Parathyroid adenoma (tissue), 2 donors: ENCODE measurements around the gene WASF3.

Source experiments
- H2AFZ ChIP-seq: fragments of 300-600 bp; sonication (generic); one replicate; pipeline ENCODE4 v1.7.0; 2017; ENCODE audit warnings: antibody characterized with exemption, mild to moderate bottlenecking
- H3K27ac ChIP-seq: fragments of 300-600 bp; sonication (generic); one replicate; pipeline ENCODE4 v1.7.0; 2017
- H3K27me3 ChIP-seq: fragments of 300-600 bp; sonication (generic); one replicate; pipeline ENCODE4 v1.7.0; 2017; ENCODE audit warnings: low read length; ENCODE audit not compliant: control insufficient read depth, insufficient read depth
- H3K36me3 ChIP-seq: fragments of 300-600 bp; sonication (generic); one replicate; pipeline ENCODE4 v1.7.0; 2017; ENCODE audit warnings: low read length; ENCODE audit not compliant: control insufficient read depth, insufficient read depth
- H3K4me1 ChIP-seq: fragments of 300-600 bp; sonication (generic); one replicate; pipeline ENCODE4 v1.7.0; 2017; ENCODE audit warnings: control low read depth
- H3K4me2 ChIP-seq: fragments of 300-600 bp; sonication (generic); one replicate; pipeline ENCODE4 v1.7.0; 2017; ENCODE audit warnings: low read length
- H3K4me3 ChIP-seq: fragments of 300-600 bp; sonication (generic); one replicate; pipeline ENCODE4 v1.7.0; 2017; ENCODE audit warnings: low read depth, low read length
- H3K79me2 ChIP-seq: fragments of 300-600 bp; sonication (generic); one replicate; pipeline ENCODE4 v1.7.0; 2017; ENCODE audit warnings: control low read depth
- H3K9ac ChIP-seq: fragments of 300-600 bp; sonication (generic); one replicate; pipeline ENCODE4 v1.7.0; 2017; ENCODE audit warnings: mild to moderate bottlenecking
- H3K9me3 ChIP-seq: fragments of 300-600 bp; sonication (generic); one replicate; pipeline ENCODE4 v1.7.0; 2017; ENCODE audit warnings: low read length; ENCODE audit not compliant: control insufficient read depth
- TF ChIP-seq, protein P1 (sequence below): fragments of 300-600 bp; sonication (generic); IDR thresholded peaks from one replicate; pipeline ENCODE4 v1.7.0; 2017; ENCODE audit warnings: antibody characterized with exemption, mild to moderate bottlenecking
- donor health status: primary hyperparathyroidism.

Gene WASF3

DNA sequence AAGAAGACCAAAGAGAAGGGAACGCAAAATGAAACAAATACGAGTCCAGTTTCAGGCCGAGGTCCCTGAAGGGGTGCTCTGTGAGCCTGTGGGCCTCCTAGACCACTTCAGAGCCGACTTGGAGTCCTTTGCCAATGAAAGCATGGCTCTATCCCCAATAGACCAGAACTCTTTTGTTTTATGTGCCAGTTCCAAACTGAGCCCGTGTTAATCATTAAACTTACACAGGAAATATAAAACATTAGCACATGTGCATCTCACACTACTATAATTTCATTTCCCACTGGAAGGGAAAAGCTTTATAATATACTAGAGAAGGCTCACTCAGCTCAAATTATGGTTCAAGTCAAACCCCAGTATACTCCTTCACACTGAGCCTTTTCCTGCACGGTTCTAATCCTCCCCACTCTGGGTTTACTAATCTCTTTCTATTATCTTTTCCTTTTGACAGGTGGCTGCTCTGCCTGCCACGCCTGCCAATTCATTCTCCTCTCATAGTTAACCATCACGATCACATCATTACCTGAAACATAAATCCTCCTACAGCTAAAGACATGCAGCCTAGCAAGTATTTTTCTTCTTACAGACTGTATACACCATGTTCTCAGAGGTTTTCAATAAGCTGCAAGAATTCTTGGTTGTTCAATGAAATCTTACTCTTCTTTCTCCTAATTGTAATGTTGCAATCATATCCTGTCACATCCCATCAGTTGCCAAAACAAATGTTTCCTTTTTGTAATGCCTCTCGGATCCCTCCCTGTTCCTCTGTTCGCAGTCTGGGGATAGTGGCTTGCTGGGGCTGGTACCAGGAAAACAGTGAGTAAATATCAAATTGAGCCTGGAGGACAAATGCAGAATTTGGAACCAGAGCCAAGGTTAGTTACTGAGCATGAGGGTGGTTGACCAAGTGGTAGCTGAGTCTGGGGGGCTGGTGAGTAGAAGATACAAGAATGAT lies 18.8 kb upstream of the WASF3 start:
- no peaks in the 10 kb centered on the region for H3K4me1 ChIP-seq
- H3K27me3 ChIP-seq = no peaks in the 10 kb centered on the region
- no peak overlapping the region for H2AFZ ChIP-seq
- H3K4me3 ChIP-seq = no peak overlapping the region
- H3K9me3 ChIP-seq = no peaks in the 10 kb centered on the region
- no peak overlapping the region for H3K27ac ChIP-seq
- no peaks in the 10 kb centered on the region for H3K79me2 ChIP-seq
- TF ChIP-seq, protein P1, sequence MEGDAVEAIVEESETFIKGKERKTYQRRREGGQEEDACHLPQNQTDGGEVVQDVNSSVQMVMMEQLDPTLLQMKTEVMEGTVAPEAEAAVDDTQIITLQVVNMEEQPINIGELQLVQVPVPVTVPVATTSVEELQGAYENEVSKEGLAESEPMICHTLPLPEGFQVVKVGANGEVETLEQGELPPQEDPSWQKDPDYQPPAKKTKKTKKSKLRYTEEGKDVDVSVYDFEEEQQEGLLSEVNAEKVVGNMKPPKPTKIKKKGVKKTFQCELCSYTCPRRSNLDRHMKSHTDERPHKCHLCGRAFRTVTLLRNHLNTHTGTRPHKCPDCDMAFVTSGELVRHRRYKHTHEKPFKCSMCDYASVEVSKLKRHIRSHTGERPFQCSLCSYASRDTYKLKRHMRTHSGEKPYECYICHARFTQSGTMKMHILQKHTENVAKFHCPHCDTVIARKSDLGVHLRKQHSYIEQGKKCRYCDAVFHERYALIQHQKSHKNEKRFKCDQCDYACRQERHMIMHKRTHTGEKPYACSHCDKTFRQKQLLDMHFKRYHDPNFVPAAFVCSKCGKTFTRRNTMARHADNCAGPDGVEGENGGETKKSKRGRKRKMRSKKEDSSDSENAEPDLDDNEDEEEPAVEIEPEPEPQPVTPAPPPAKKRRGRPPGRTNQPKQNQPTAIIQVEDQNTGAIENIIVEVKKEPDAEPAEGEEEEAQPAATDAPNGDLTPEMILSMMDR = no peak
- no peak overlapping the region for H3K9ac ChIP-seq
- H3K4me2 ChIP-seq = no peak overlapping the region
- H3K36me3 ChIP-seq = no peaks in the 10 kb centered on the region

DNA sequence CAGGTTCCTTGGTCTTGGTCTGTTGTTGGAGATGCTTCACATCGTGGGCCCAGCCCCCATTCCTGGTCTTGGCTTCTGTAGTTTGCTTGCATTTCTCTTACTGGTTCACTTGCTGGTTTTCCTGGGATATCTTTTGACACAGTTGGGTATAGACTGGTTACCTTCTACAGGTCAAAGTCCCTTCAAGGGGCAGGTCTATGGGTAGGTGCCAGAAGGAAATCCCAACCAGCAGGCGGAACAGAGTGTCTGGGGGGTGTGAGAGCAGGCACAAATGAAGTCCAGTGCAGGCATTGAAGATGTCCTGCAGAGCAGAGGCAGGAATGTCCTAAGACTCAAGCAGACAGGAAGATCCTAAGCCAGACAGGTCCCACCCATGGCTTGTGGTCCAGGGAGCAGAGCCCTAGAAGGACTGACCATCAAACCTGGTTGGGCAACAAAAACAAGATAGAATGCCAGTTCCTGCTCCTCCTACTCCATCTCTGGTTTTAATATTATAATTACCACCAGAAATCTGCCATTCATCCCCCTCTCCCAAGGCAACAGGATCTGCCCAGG lies 17.7 kb upstream of the WASF3 start:
- no peak overlapping the region for H3K4me2 ChIP-seq
- no peak overlapping the region for H3K9ac ChIP-seq
- no peaks in the 10 kb centered on the region for H3K9me3 ChIP-seq
- H3K79me2 ChIP-seq = no peaks in the 10 kb centered on the region
- H3K4me1 ChIP-seq = no peaks in the 10 kb centered on the region
- TF ChIP-seq, protein P1 = no peak
- H3K27ac ChIP-seq = no peak overlapping the region
- no peaks in the 10 kb centered on the region for H3K36me3 ChIP-seq
- H2AFZ ChIP-seq = no peak overlapping the region
- no peak overlapping the region for H3K4me3 ChIP-seq
- no peaks in the 10 kb centered on the region for H3K27me3 ChIP-seq

DNA sequence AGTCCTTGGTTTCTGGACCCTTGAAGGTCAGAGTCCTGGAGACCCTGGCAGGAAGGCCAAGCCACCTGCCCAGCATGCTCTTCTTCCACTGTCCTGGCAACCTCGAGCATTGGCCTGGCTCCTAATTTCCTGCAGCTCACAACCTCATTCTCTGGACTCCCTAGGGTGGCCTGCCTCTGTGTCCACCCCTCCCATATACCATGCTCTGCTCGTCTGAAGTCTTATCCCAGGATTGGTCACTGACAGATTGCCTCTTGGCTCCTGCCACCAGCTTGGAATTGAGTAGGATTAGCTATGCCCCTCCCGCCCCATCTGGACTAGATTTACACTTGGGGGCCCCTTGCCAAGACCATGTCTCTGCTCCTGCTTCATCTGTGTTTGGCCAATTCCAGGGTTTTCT lies 17.1 kb upstream of the WASF3 start:
- Histone ChIP-seq H3K79me2 (no peaks in the 10 kb centered on the region), H3K9ac (no peak overlapping the region), H2AFZ (no peak overlapping the region), H3K4me2 (no peak overlapping the region), H3K27me3 (no peaks in the 10 kb centered on the region), H3K4me1 (no peaks in the 10 kb centered on the region), H3K27ac (no peak overlapping the region), H3K4me3 (no peak overlapping the region), H3K9me3 (no peaks in the 10 kb centered on the region), H3K36me3 (no peaks in the 10 kb centered on the region)
- TF ChIP-seq, protein P1 = no peak

DNA sequence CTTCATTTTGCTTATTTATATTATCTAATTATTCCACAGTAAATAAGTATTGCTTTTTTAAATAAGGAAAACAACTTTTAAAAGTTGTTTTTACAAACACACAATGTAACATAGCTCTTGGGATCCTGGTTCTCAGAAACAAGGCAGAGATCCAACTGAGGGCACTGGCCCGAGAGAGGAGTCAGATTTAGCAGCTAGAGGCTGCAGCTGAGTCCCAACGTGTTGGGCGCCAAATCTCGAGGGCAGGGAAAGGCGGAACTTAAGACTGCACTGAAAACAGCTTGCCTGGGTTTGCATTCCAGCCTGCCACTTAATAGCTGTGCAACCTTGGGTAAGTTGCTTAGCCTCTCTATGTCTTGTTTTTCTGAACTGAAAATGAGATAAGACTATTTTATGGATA lies 16.4 kb upstream of the WASF3 start:
- Histone ChIP-seq H3K79me2 (no peaks in the 10 kb centered on the region), H3K27me3 (no peaks in the 10 kb centered on the region), H3K4me3 (no peak overlapping the region), H3K4me1 (no peaks in the 10 kb centered on the region), H3K36me3 (no peaks in the 10 kb centered on the region), H2AFZ (no peak overlapping the region), H3K9me3 (no peaks in the 10 kb centered on the region), H3K27ac (no peak overlapping the region), H3K9ac (no peak overlapping the region), H3K4me2 (no peak overlapping the region)
- TF ChIP-seq, protein P1 = no peak
